Stimulated activated CD4-positive, alpha-beta T cell treated with anti-CD3 and anti-CD28 coated beads, Interleukin-4, amount 100 ng/mL, for 4 hours (primary cell): ENCODE measurements around the gene ABHD2.
A peak's percentile ranks its signal among the peaks of the same experiment; 100 is the strongest.
"Not testable (repeated sequence)": the region's sequence is repeated elsewhere in the genome, so short reads cannot be mapped to it uniquely, and the experiment has no call there.

ENCODE experiments used
- DNase-seq, 2 experiments: peaks; one replicate each; pipeline ENCODE4 v3.0.0-alpha.2; 2020

The ABHD2 gene

GRCh38 chr15:89141159-89141558 lies 52.9 kb downstream of the ABHD2 start:
- not testable (repeated sequence) for DNase-seq

- DNase-seq = no peak
These were observed 53.6 kb downstream of the ABHD2 start for GRCh38 chr15:89141885-89142284.

- no peak for DNase-seq
These were observed 54.2 kb downstream of the ABHD2 start for GRCh38 chr15:89142423-89142822.

DNA sequence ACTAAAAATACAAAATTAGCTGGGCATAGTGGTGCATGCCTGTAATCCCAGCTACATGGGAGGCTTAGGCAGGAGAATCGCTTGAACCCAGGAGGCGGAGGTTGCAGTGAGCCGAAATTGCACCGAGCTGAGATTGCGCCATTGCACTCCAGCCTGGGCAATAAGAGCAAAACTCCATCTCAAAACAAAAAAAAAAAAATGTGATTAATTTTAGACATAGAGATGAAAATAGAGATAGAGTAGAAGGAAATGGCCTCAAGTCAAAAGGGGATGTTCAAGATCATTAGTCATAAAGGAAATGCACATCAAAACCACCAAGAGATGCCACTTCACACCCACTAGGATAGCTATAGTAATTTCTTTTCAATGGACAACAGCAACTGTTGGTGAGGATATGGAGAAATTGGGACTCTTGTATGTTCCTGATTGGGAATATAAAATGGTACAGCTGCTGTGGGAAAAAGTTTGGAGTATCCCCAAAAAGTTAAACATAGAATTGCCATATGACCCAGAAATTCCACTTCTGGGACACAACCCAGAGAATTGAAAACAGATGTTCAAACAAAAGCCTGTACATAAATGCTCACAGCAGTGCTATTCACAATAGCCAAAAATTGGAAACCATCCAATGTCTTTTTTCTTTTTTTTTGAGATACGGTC lies 55.4 kb downstream of the ABHD2 start:
- DNase-seq = no peak

DNA sequence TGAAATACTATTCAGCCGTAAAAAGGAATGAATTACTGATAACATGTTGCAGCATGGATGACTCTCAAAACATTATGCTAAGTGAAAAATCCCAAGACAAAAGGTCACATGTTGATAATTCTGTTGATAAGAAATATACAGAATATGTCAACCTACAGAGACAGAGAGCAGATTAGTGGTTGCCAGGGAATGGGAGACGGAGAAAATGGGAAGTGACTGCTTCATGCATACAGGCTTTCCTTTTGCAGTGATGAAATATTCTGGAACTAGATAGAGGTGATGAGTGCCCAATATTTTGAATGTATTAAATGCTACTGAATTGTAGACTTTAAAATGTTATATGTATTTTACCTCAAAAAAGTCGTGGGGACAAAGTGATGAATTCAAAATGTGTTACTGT lies 56.2 kb downstream of the ABHD2 start:
- DNase-seq = no peak

- no peak for DNase-seq
These were observed 58.1 kb downstream of the ABHD2 start for GRCh38 chr15:89146366-89146765.

- no peak for DNase-seq
These were observed 59.9 kb downstream of the ABHD2 start for GRCh38 chr15:89148126-89148525.

DNA sequence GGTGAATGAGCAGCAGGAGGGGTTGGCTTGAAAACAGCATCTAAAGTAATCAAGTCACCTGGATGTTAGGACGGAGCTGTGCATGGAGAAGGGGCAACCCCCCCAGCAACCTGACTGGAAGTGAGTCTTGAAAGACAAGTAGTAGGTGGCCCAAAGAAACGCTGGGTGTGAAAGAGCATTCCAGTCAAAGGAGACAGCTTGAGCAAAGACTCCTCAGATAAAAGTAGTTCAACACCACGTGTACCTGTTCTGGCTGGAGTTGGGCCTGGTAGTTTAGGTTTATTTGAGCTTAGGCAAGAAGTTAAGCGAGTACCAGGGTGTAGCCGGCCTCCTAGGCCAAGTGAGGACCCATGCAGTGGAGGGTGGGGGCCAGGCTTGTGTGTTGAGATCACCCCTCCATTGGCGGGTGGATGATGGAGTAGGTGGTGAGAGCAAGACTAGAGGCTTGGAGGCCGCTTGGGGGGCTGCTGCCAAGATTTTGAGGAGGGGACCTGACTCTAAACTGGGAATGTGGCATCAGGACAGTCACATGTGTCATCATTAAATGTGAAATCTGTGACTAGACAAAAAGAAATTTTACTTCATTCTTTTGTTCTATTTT lies 61.3 kb downstream of the ABHD2 start:
- DNase-seq = no peak

DNA sequence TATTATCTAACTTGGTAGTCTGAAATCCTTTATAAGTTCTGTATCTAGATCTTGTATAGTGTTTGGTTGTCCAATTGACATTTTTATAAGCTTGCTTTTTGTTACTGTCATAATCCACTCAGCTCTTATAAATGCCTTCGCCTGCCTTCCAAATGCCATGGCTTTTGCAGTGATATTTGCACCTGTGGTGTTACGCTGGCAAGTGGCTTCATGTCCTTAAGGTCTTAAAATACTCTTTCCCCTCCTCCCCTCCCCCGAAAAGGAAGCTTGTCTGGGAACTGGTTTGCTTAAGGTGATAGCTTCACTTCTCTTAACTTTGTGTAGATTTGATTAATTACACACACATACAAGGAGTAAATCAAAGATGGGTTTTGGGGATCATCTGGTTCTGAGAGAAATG lies 62.0 kb downstream of the ABHD2 start:
- DNase-seq = no peak

DNA sequence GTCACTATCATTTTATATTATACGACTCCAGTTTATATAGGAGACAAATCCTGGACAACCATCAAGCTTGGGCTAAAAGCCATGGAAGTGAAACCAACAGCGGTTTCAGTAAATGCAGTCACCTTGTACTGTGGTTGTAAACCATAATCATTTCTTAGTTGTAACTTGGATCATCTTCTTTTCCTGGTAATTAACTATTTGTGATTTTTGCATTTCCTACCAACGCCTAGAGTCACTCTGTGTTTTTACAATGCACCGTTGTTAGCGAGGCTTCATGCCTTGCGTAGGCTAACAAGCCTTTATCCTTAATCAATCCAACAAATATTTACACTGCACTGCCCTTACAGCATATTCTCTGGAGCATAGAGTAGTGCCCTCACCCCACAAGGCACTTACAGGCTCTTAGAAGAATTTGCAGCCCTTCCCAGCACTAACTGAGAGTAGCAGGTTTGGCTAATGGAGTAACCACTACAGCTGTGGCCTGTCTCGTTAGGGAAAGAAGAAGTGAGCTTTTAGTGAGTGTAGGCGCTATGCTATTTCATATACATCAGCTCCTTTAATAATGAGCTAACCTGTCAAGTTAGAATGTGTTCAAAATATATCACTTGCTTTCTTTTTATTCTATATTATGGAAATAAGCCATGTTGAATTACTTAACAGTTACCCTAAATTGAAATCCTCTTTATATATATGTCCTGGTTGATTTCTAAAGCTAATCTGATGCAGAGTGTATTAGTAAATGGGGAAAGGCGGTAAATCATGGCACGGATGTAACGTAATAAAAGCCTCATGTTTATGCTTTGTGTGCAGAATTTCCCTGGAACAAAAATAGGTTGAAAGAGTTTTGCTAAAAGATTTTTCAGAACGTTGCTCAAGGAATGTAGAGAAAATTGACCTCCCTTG lies 62.8 kb downstream of the ABHD2 start:
- DNase-seq = no peak

GRCh38 chr15:89155122-89155521 lies 66.9 kb downstream of the ABHD2 start:
- no peak for DNase-seq

DNA sequence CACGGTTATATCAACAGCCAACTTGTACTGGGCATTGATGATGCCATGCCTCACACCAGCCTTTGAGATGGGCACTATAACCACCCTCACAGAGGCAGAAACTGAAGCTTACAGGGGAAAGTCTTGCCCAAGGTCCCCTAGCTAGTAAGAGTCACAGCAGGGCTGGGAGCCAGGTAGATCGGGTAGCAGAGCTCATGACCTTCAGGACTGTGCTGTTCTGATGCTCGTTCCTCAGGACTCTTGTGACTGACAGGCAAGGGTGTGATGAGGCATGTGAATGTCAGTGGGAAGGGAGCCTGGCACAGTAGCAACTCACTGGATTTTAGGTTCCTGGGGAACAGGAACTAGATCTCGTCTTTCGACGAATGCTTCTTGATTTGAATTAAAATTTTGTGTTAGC lies 67.4 kb downstream of the ABHD2 start:
- no peak for DNase-seq

DNA sequence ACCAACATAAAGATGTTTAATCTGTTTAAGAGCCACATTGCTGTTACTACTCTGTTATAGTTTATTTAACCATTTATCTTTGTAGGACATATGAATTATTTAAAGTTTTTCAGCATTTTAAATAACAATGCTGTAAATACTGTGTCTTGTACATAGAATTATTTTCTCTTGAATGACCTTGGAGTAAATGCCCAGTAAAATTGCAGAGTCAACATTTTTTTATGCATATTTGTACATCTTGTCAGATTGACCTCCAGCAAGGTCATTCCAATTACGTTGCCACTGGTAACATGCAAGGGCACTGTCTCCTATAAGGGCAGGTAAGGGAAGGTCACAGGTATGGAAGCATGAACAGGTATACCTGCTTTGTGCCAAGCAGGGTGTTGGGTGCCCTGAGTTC lies 68.8 kb downstream of the ABHD2 start:
- DNase-seq = no peak

GRCh38 chr15:89157918-89158564 lies 69.8 kb downstream of the ABHD2 start:
- DNase-seq = no peak

DNA sequence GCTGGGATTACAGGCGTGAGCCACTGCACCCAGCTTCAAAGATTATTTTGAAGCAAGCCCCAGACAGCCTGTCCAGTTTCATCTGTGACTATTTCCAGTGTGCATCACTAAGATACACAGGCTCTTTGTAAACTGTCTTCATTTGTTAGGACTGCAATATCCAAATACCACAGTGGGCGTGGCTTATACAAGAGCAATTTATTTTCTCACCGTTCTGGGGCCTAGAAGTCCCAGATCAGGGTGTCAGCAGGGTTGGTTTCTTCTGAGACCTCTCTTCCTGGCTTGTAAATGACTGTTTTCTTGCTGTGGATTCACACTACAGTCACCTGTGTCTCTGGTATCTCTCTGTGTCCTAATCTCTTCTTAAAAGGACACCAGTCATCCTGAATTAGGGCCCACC lies 73.4 kb downstream of the ABHD2 start:
- DNase-seq = no peak

- no peak for DNase-seq
These were observed 75.2 kb downstream of the ABHD2 start for GRCh38 chr15:89163271-89164055.

- DNase-seq = no peak
These were observed 76.5 kb downstream of the ABHD2 start for GRCh38 chr15:89164712-89165211.

- DNase-seq = no peak
These were observed 77.4 kb downstream of the ABHD2 start for GRCh38 chr15:89165677-89166076.

- DNase-seq = peak; percentile 63 to 75
These were observed 79.3 kb downstream of the ABHD2 start for GRCh38 chr15:89167267-89168176.

DNA sequence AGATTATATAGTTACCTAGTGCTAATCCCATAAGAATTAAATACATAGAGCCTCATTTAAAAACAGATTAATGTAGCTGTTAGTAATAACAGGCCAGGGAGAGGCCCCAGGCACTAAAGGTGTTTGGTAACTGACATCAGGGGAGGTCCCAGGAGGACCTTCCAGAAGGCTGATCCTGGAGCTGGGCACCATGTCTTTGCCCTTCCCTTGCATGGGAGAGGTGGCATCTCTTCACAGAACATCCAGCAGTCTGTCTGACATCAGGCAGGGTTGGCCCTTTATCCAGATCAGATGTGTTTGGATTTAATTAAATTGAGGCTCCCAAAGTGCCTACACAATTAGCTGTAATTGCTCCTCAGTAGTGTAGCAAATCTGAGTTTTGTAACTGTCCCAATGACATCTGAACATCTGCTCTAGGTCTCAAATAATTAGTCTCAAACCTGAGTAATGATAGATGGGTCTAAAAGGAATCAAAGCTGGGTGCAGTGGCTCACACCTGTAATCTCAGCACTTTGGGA lies 80.1 kb downstream of the ABHD2 start:
- no peak for DNase-seq

GRCh38 chr15:89170364-89170763 lies 82.1 kb downstream of the ABHD2 start:
- no peak for DNase-seq
